CD4-positive, alpha-beta T cell treated with Interleukin-15 for 4 hours (primary cell): ENCODE measurements around the gene NR6A1.
"Not testable (repeated sequence)": the region's sequence is repeated elsewhere in the genome, so short reads cannot be mapped to it uniquely, and the experiment has no call there.

Experiments
- DNase-seq: peaks from one replicate; pipeline ENCODE4 v3.0.0-alpha.2; 2020; ENCODE audit warnings: low spot score

The NR6A1 gene

GRCh38 chr9:124759327-124759726 lies 11.8 kb downstream of the NR6A1 start:
- DNase-seq, result no peak

GRCh38 chr9:124758691-124759090 lies 12.4 kb downstream of the NR6A1 start:
- DNase-seq, result no peak

- no peak for DNase-seq
Observed at GRCh38 chr9:124758061-124758460, 13.1 kb downstream of the NR6A1 start.

GRCh38 chr9:124757616-124758015 lies 13.5 kb downstream of the NR6A1 start:
- no peak for DNase-seq

- DNase-seq, result no peak
Observed at GRCh38 chr9:124756011-124756410, 15.1 kb downstream of the NR6A1 start.

- no peak for DNase-seq
Observed at GRCh38 chr9:124755061-124755460, 16.1 kb downstream of the NR6A1 start.

GRCh38 chr9:124754289-124754688 lies 16.8 kb downstream of the NR6A1 start:
- no peak for DNase-seq

- no peak for DNase-seq
Observed at GRCh38 chr9:124752967-124753366, 18.1 kb downstream of the NR6A1 start.

- no peak for DNase-seq
Observed at GRCh38 chr9:124749781-124750180, 21.3 kb downstream of the NR6A1 start.

- DNase-seq, result no peak
Observed at GRCh38 chr9:124749284-124749683, 21.8 kb downstream of the NR6A1 start.

- DNase-seq, result no peak
Observed at GRCh38 chr9:124747065-124747464, 24.0 kb downstream of the NR6A1 start.

GRCh38 chr9:124743686-124744348 lies 27.3 kb downstream of the NR6A1 start:
- DNase-seq, result no peak

GRCh38 chr9:124742940-124743339 lies 28.2 kb downstream of the NR6A1 start:
- DNase-seq, result no peak

GRCh38 chr9:124741662-124742061 lies 29.4 kb downstream of the NR6A1 start:
- no peak for DNase-seq

GRCh38 chr9:124741149-124741548 lies 30.0 kb downstream of the NR6A1 start:
- DNase-seq, result no peak

GRCh38 chr9:124739360-124739759 lies 31.8 kb downstream of the NR6A1 start:
- DNase-seq, result no peak

GRCh38 chr9:124738075-124738474 lies 33.0 kb downstream of the NR6A1 start:
- not testable (repeated sequence) for DNase-seq

GRCh38 chr9:124735121-124735520 lies 36.0 kb downstream of the NR6A1 start:
- DNase-seq, result no peak

- DNase-seq, result not testable (repeated sequence)
Observed at GRCh38 chr9:124734741-124735083, 36.4 kb downstream of the NR6A1 start.

GRCh38 chr9:124733964-124734740 lies 37.0 kb downstream of the NR6A1 start:
- DNase-seq, result no peak

GRCh38 chr9:124730772-124731171 lies 40.3 kb downstream of the NR6A1 start:
- DNase-seq, result no peak

GRCh38 chr9:124726886-124727285 lies 44.2 kb downstream of the NR6A1 start:
- DNase-seq, result no peak

- DNase-seq, result no peak
Observed at GRCh38 chr9:124725068-124725452, 46.1 kb downstream of the NR6A1 start.
